GM12878 (cell line): Measurements from ENCODE around the gene PRR5. TPM values are rescaled to one million over a fixed set of nuclear protein-coding genes. Genes with fewer than 3 reads are reported as not detected.
A peak's percentile ranks its signal among the peaks of the same experiment; 100 is the strongest.

Source experiments
- BHLHE40 ChIP-seq, 2 experiments: fragments of 450-650 bp in 1 of 2; IDR thresholded peaks; 2 replicates each; pipeline ENCODE4 v1.6.1; 2011 to 2017; ENCODE audit warnings: low read depth in 2 of 2, borderline replicate concordance in 1 of 2, improper control_type of control experiment in 1 of 2, low read length in 1 of 2, mild to moderate bottlenecking in 1 of 2
- CREB1 ChIP-seq: IDR thresholded peaks from 2 replicates; pipeline ENCODE4 v1.6.1; 2012; ENCODE audit warnings: low read depth, mild to moderate bottlenecking, inconsistent platforms
- FOS ChIP-seq: IDR thresholded peaks from 3 replicates; pipeline ENCODE4 v1.6.1; 2011; ENCODE audit warnings: borderline replicate concordance; ENCODE audit not compliant: insufficient read length; ENCODE audit errors: extremely low read depth
- FOXM1 ChIP-seq: IDR thresholded peaks from 2 replicates; pipeline ENCODE4 v1.6.1; 2012; ENCODE audit warnings: low read depth, mild to moderate bottlenecking, inconsistent platforms, low read length, moderate library complexity
- HCFC1 ChIP-seq: fragments of 150-350 bp; IDR thresholded peaks from 2 replicates; pipeline ENCODE4 v1.6.1; 2014; ENCODE audit warnings: low read length
- HDGF ChIP-seq: fragments of 450-650 bp; IDR thresholded peaks from 2 replicates; pipeline ENCODE4 v1.6.1; 2016; ENCODE audit warnings: antibody characterized with exemption
- IKZF2 ChIP-seq, 2 experiments: fragments of 450-650 bp; IDR thresholded peaks; 2 replicates each; pipeline ENCODE4 v1.6.1; 2017; ENCODE audit warnings: mild to moderate bottlenecking in 2 of 2, moderate library complexity in 2 of 2
- MEF2A ChIP-seq: IDR thresholded peaks from 2 replicates; pipeline ENCODE4 v1.6.1; 2011; ENCODE audit warnings: low read depth, mild to moderate bottlenecking, low read length, moderate library complexity; ENCODE audit not compliant: insufficient read depth
- NR2C1 ChIP-seq: fragments of 450-650 bp; IDR thresholded peaks from 2 replicates; pipeline ENCODE4 v1.6.1; 2017; ENCODE audit warnings: antibody characterized with exemption, mild to moderate bottlenecking, moderate library complexity
- NR2F1 ChIP-seq: fragments of 450-650 bp; conservative IDR thresholded peaks from 2 replicates; pipeline ENCODE4 v1.6.1; 2017; ENCODE audit warnings: mild to moderate bottlenecking
- POLR2AphosphoS5 ChIP-seq: IDR thresholded peaks from 2 replicates; pipeline ENCODE4 v1.6.1; 2011; ENCODE audit warnings: mild to moderate bottlenecking, low read length, inconsistent platforms
- RAD51 ChIP-seq: fragments of 450-650 bp; IDR thresholded peaks from 2 replicates; pipeline ENCODE4 v1.6.1; 2016; ENCODE audit warnings: moderate library complexity, mild to moderate bottlenecking, inconsistent platforms
- RELA ChIP-seq: fragments of 450-650 bp; IDR thresholded peaks from 2 replicates; pipeline ENCODE4 v1.8.0; 2014; ENCODE audit warnings: borderline replicate concordance; ENCODE audit not compliant: partially characterized antibody
- RELB ChIP-seq: fragments of 450-650 bp; IDR thresholded peaks from 2 replicates; pipeline ENCODE4 v1.6.1; 2017; ENCODE audit warnings: low read depth, mild to moderate bottlenecking, moderate library complexity
- RUNX3 ChIP-seq: IDR thresholded peaks from 2 replicates; pipeline ENCODE4 v1.6.1; 2012; ENCODE audit warnings: low read length, inconsistent platforms
- SMAD1 ChIP-seq: fragments of 450-650 bp; IDR thresholded peaks from 2 replicates; pipeline ENCODE4 v1.6.1; 2018; ENCODE audit warnings: mild to moderate bottlenecking, low read depth; ENCODE audit not compliant: partially characterized antibody
- SMARCA5 ChIP-seq: fragments of 450-650 bp; IDR thresholded peaks from 2 replicates; pipeline ENCODE4 v1.6.1; 2017; ENCODE audit warnings: mild to moderate bottlenecking
- TCF7 ChIP-seq: IDR thresholded peaks from 2 replicates; pipeline ENCODE4 v1.6.1; 2014; ENCODE audit warnings: antibody characterized with exemption, borderline replicate concordance
- USF1 ChIP-seq: IDR thresholded peaks from 2 replicates; pipeline ENCODE4 v1.6.1; 2011; ENCODE audit warnings: borderline replicate concordance, low read depth, mild to moderate bottlenecking, moderate library complexity, mixed read lengths, low read length; ENCODE audit not compliant: insufficient read depth; ENCODE audit errors: extremely low read length
- ZNF384 ChIP-seq: IDR thresholded peaks from 2 replicates; pipeline ENCODE4 v1.6.1; 2012; ENCODE audit warnings: low read depth, mild to moderate bottlenecking, low read length, improper control_type of control experiment, borderline replicate concordance
- ZNF592 ChIP-seq: fragments of 450-650 bp; IDR thresholded peaks from 2 replicates; pipeline ENCODE4 v1.6.1; 2017; ENCODE audit warnings: mild to moderate bottlenecking, moderate library complexity
- ZNF687 ChIP-seq: fragments of 450-650 bp; IDR thresholded peaks from 2 replicates; pipeline ENCODE4 v1.6.1; 2017; ENCODE audit warnings: mild to moderate bottlenecking, moderate library complexity
- polyA plus RNA-seq, 11 experiments: library from polyadenylated mRNA; depleted of rRNA in 4 of 11; unstranded in 6 of 11; stranded (reverse) in 5 of 11; fragments of >200 nt; fragmentation: Nextera tagmentation in 4 of 11; fragmentation: Illumina TruSeq in 1 of 11; extraction: Ambion mirVana in 4 of 11; extraction: Trizol in 1 of 11; gene quantifications; 1 replicate in 1 of 11; 2 replicates in 10 of 11; pipeline versions ENCODE4 v1.2.1 to v1.2.3, GENCODE V29; 2011 to 2016; ENCODE audit warnings: inconsistent platforms in 2 of 11, missing spikeins in 2 of 11, low read depth in 1 of 11
- total RNA-seq, 4 experiments: library from RNA; depleted of rRNA in 3 of 4; stranded (reverse); fragments of >200 nt in 3 of 4; fragmentation: Illumina TruSeq in 1 of 4; extraction: Trizol in 1 of 4; gene quantifications; 2 replicates each; pipeline versions ENCODE4 v1.2.1 to v1.2.3, GENCODE V29; 2013 to 2021

The PRR5 gene
- total and polyA plus RNA-seq, 10 of the 15 experiments (the other 5 are each of a cell fraction or from before 2014, with no cell fraction given), result 0.03 to 9.4 (median 1.5) TPM

- TF ChIP-seq ZNF592 (no peak), NR2F1 (0 out of 2 replicates have a peak, but pooled peaks have one; percentile 21), ZNF384 (no peak), HCFC1 (no peak), RELB (no peak), RAD51 (peak; percentile 70; the same call in 1 of the 2 replicates), RELA (no peak), TCF7 (no peak), NR2C1 (no peak), CREB1 (no peak), RUNX3 (peak; percentile 31; the same call in 1 of the 2 replicates), MEF2A (no peak), SMARCA5 (no peak), FOXM1 (no peak), POLR2AphosphoS5 (no peak), SMAD1 (no peak), BHLHE40 (IDR thresholded peaks at IDR 0.05; ENCODE audit: borderline replicate concordance in 1 of 2, low read depth in 2 of 2, low read length in 1 of 2) (peak; percentile 94 to 96), ZNF687 (peak; percentile 88), USF1 (peak; percentile 70), HDGF (no peak), IKZF2 (IDR thresholded peaks at IDR 0.05) (no peak), FOS (no peak)
Observed at GRCh38 chr22:44664149-44664548, 37.9 kb upstream of the PRR5 start (continued).
